ENCODE results near the gene ATF2. TPM values are rescaled to one million over a fixed set of nuclear protein-coding genes. Genes with fewer than 3 reads are reported as not detected.

ATF2 gene
- total and polyA plus RNA-seq, 7 donors = 13.2 to 59.6 (median 46.0) TPM

GRCh38 chr2:175175896-175176295 is 7.9 kb upstream of the ATF2 start:
- Histone ChIP-seq H3K27ac (no peak overlapping the region), H3K36me3 (peaks cover 11 to 44% (median 20%) of the 10 kb centered on the region in 4 donors)
- 62 to 79% methylated on average over 1 of the region's 1 CpG for WGBS, 2 donors

GRCh38 chr2:175175320-175175719 is 7.3 kb upstream of the ATF2 start:
- WGBS, 2 donors = 84 to 86% methylated on average over 2 of the region's 2 CpGs
- Histone ChIP-seq H3K4me3 (no peak overlapping the region), H3K4me1 (peaks cover 0 to 24% (median 10%) of the 10 kb centered on the region in 4 donors), H3K27ac (no peak overlapping the region), H3K27me3 (no peaks in the 10 kb centered on the region), H3K36me3 (peaks cover 11 to 44% (median 20%) of the 10 kb centered on the region in 4 donors), H3K9me3 (no peaks in the 10 kb centered on the region)
- intact Hi-C loops (cut with DNase I) = no loop called here
- DNase-seq = no peak
- TF ChIP-seq EP300 (IDR thresholded peaks at IDR 0.05) = no peak
- TF ChIP-seq POLR2A (IDR thresholded peaks at IDR 0.05) = no peak
- no peak for TF ChIP-seq CTCF (IDR thresholded peaks at IDR 0.05)

More at GRCh38 chr2:175175896-175176295, 7.9 kb upstream of the ATF2 start:
- Histone ChIP-seq H3K27me3 (no peaks in the 10 kb centered on the region), H3K4me3 (no peak overlapping the region), H3K4me1 (peaks cover 0 to 28% (median 13%) of the 10 kb centered on the region in 4 donors), H3K9me3 (no peaks in the 10 kb centered on the region)
- intact Hi-C loops (cut with DNase I) = no loop called here
- TF ChIP-seq POLR2A (IDR thresholded peaks at IDR 0.05) (no peak), POLR2AphosphoS5 (IDR thresholded peaks at IDR 0.05) (no peak), CTCF (IDR thresholded peaks at IDR 0.05) (no peak), EP300 (IDR thresholded peaks at IDR 0.05) (no peak)
- no peak for DNase-seq

GRCh38 chr2:175170659-175171304 is 2.8 kb upstream of the ATF2 start:
- Histone ChIP-seq H3K4me1 (peaks cover 0 to 24% (median 20%) of the 10 kb centered on the region in 4 donors), H3K27ac (no peak overlapping the region), H3K27me3 (no peaks in the 10 kb centered on the region), H3K4me3 (no peak overlapping the region), H3K9me3 (no peaks in the 10 kb centered on the region), H3K36me3 (peaks cover 0 to under 1% (median 0%) of the 10 kb centered on the region in 4 donors)
- intact Hi-C loops (cut with DNase I) = no loop called here
- 86 to 88% methylated on average over 3 of the region's 3 CpGs for WGBS, 2 donors
- no peak for DNase-seq
- TF ChIP-seq CTCF (IDR thresholded peaks at IDR 0.05) = no peak
- TF ChIP-seq POLR2AphosphoS5 (IDR thresholded peaks at IDR 0.05) = no peak
- TF ChIP-seq POLR2A (IDR thresholded peaks at IDR 0.05) = no peak
- TF ChIP-seq EP300 (IDR thresholded peaks at IDR 0.05) = no peak

GRCh38 chr2:175169191-175169590 is 1.2 kb upstream of the ATF2 start:
- peak overlapping the region; percentile 93 to 99 (median 96) for H3K27ac ChIP-seq
- no peaks in the 10 kb centered on the region for H3K9me3 ChIP-seq
- H3K27me3 ChIP-seq = no peaks in the 10 kb centered on the region
- WGBS, 2 donors = 58 to 59% methylated on average over 3 of the region's 3 CpGs
- intact Hi-C loops (cut with DNase I) = loop anchor here (5.0 to 10.0 kb wide), 3 partner anchors 54 to 928 kb away; partner anchors contain the start of gene HOXD12
- H3K4me3 ChIP-seq = peak overlapping the region in 1 of 4 donors; percentile 88
- TF ChIP-seq POLR2A (IDR thresholded peaks at IDR 0.05) (no peak), POLR2AphosphoS5 (IDR thresholded peaks at IDR 0.05) (no peak), EP300 (IDR thresholded peaks at IDR 0.05) (no peak), CTCF (IDR thresholded peaks at IDR 0.05) (no peak)
- H3K4me1 ChIP-seq = peaks cover 0 to 29% (median 21%) of the 10 kb centered on the region in 4 donors
- no peaks in the 10 kb centered on the region for H3K36me3 ChIP-seq
- DNase-seq = no peak

Data from sigmoid colon (tissue), 7 donors.